Astrocyte (in vitro differentiated cells and primary cell): ENCODE measurements around the gene MAP1LC3A. TPM values are rescaled to one million over a fixed set of nuclear protein-coding genes. Genes with fewer than 3 reads are reported as not detected.

Source experiments
- DNase-seq: peaks from one replicate; pipeline ENCODE4 v3.0.0-alpha.2; 2010; ENCODE audit warnings: low read depth
- FAIRE-seq: peaks from 2 replicates; lab custom pipeline; 2011; peaks lifted over from hg19 to GRCh38; lab: Jason Lieb, UNC
- H2AFZ ChIP-seq: 2 replicates; pipeline ENCODE4 v1.6.0; 2012; ENCODE audit warnings: low read depth, low read length, inconsistent platforms
- H3K27ac ChIP-seq: 2 replicates; pipeline ENCODE4 v1.5.1; 2011; ENCODE audit warnings: low read depth, low read length, inconsistent platforms
- H3K27me3 ChIP-seq: 2 replicates; pipeline ENCODE4 v1.6.0; 2011; ENCODE audit warnings: low read length, inconsistent platforms; ENCODE audit not compliant: insufficient read depth
- H3K36me3 ChIP-seq: 2 replicates; pipeline ENCODE4 v1.5.1; 2011; ENCODE audit warnings: low read length, inconsistent platforms; ENCODE audit not compliant: insufficient read depth
- H3K4me1 ChIP-seq: 2 replicates; pipeline ENCODE4 v1.5.1; 2011; ENCODE audit warnings: low read length, inconsistent platforms; ENCODE audit not compliant: insufficient read depth
- H3K4me2 ChIP-seq: 2 replicates; pipeline ENCODE4 v1.6.0; 2012; ENCODE audit warnings: low read length, inconsistent platforms
- H3K4me3 ChIP-seq: 2 replicates; pipeline ENCODE4 v1.5.1; 2011; ENCODE audit warnings: low read depth, mild to moderate bottlenecking, low read length, inconsistent platforms; ENCODE audit not compliant: insufficient read depth
- H3K79me2 ChIP-seq: 2 replicates; pipeline ENCODE4 v1.6.0; 2012; ENCODE audit warnings: mild to moderate bottlenecking, low read length, inconsistent platforms; ENCODE audit not compliant: insufficient read depth
- H3K9ac ChIP-seq: 2 replicates; pipeline ENCODE4 v1.6.0; 2012; ENCODE audit warnings: mild to moderate bottlenecking, low read length, inconsistent platforms
- H3K9me3 ChIP-seq: 2 replicates; pipeline ENCODE4 v1.5.1; 2012; ENCODE audit warnings: low read depth, mild to moderate bottlenecking, low read length, inconsistent platforms; ENCODE audit not compliant: insufficient read depth
- H4K20me1 ChIP-seq: 2 replicates; pipeline ENCODE4 v1.6.0; 2012; ENCODE audit warnings: low read length, inconsistent platforms; ENCODE audit not compliant: insufficient read depth
- H3K27ac Mint-ChIP-seq: one replicate; pipeline ENCODE4 v1.8.0; 2021; ENCODE audit warnings: mild to moderate bottlenecking, mixed read lengths; ENCODE audit not compliant: unreplicated experiment
- H3K27me3 Mint-ChIP-seq: one replicate; pipeline ENCODE4 v1.8.0; 2021; ENCODE audit warnings: low read depth, mixed read lengths; ENCODE audit not compliant: unreplicated experiment
- H3K36me3 Mint-ChIP-seq: one replicate; pipeline ENCODE4 v1.8.0; 2021; ENCODE audit warnings: low read depth, mixed read lengths; ENCODE audit not compliant: unreplicated experiment
- H3K4me1 Mint-ChIP-seq: one replicate; pipeline ENCODE4 v1.8.0; 2021; ENCODE audit warnings: low read depth, mixed read lengths; ENCODE audit not compliant: unreplicated experiment
- H3K4me3 Mint-ChIP-seq: one replicate; pipeline ENCODE4 v1.8.0; 2021; ENCODE audit warnings: mild to moderate bottlenecking, moderate library complexity, mixed read lengths; ENCODE audit not compliant: unreplicated experiment
- H3K9me3 Mint-ChIP-seq: one replicate; pipeline ENCODE4 v1.8.0; 2021; ENCODE audit warnings: mild to moderate bottlenecking, mixed read lengths; ENCODE audit not compliant: unreplicated experiment
- EZH2 ChIP-seq: IDR thresholded peaks from 2 replicates; pipeline ENCODE4 v1.6.1; 2012; ENCODE audit warnings: mild to moderate bottlenecking, low read length, inconsistent platforms; ENCODE audit not compliant: insufficient read depth
- total RNA-seq: library from RNA; stranded (reverse); gene quantifications from 2 replicates; pipeline ENCODE4 v1.2.1, GENCODE V29; 2021
- TF ChIP-seq, protein P1 (sequence below): IDR thresholded peaks from 2 replicates; pipeline ENCODE4 v1.5.1; 2011; ENCODE audit warnings: low read depth, mild to moderate bottlenecking, inconsistent platforms, low read length, moderate library complexity; ENCODE audit not compliant: insufficient read depth

MAP1LC3A gene
- total RNA-seq, 1 donor from 2014 or later, result 48.9 TPM

DNA sequence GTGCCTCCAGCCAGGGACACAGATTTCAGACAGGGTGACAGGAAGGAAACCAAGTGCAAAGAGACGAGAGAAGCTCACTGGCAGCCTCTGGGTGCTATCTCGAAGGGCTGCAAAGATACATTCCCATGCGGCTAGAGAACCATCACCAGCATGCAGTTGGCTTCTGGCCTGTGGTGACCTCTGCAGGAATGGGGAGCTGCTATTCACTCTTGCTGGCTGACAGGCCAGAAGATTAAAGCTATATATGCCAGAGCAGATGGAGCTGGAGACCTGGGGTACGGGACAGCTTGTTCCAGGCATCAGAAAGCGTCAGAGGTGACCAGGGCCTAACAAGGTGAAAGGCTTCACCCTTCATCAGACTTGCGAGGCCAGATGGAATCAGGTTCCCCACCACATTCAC, 20.0 kb downstream of the MAP1LC3A start:
- Mint-ChIP-seq H3K27me3 (no peaks in the 10 kb centered on the region), H3K36me3 (peaks cover 7% of the 10 kb centered on the region), H3K27ac (no peak overlapping the region), H3K9me3 (no peaks in the 10 kb centered on the region), H3K4me1 (peaks cover 40% of the 10 kb centered on the region), H3K4me3 (no peak overlapping the region)
- Histone ChIP-seq H3K27ac (no peak overlapping the region), H3K4me2 (no peak overlapping the region), H2AFZ (no peak overlapping the region), H3K4me1 (peaks cover 34% of the 10 kb centered on the region), H3K9me3 (no peaks in the 10 kb centered on the region), H3K79me2 (no peaks in the 10 kb centered on the region), H3K9ac (no peak overlapping the region), H3K36me3 (no peaks in the 10 kb centered on the region), H4K20me1 (no peaks in the 10 kb centered on the region), H3K27me3 (no peaks in the 10 kb centered on the region), H3K4me3 (no peak overlapping the region)
- TF ChIP-seq, protein P1, sequence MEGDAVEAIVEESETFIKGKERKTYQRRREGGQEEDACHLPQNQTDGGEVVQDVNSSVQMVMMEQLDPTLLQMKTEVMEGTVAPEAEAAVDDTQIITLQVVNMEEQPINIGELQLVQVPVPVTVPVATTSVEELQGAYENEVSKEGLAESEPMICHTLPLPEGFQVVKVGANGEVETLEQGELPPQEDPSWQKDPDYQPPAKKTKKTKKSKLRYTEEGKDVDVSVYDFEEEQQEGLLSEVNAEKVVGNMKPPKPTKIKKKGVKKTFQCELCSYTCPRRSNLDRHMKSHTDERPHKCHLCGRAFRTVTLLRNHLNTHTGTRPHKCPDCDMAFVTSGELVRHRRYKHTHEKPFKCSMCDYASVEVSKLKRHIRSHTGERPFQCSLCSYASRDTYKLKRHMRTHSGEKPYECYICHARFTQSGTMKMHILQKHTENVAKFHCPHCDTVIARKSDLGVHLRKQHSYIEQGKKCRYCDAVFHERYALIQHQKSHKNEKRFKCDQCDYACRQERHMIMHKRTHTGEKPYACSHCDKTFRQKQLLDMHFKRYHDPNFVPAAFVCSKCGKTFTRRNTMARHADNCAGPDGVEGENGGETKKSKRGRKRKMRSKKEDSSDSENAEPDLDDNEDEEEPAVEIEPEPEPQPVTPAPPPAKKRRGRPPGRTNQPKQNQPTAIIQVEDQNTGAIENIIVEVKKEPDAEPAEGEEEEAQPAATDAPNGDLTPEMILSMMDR, result no peak
- no peak for TF ChIP-seq EZH2
- FAIRE-seq (no peak), DNase-seq (no peak)

DNA sequence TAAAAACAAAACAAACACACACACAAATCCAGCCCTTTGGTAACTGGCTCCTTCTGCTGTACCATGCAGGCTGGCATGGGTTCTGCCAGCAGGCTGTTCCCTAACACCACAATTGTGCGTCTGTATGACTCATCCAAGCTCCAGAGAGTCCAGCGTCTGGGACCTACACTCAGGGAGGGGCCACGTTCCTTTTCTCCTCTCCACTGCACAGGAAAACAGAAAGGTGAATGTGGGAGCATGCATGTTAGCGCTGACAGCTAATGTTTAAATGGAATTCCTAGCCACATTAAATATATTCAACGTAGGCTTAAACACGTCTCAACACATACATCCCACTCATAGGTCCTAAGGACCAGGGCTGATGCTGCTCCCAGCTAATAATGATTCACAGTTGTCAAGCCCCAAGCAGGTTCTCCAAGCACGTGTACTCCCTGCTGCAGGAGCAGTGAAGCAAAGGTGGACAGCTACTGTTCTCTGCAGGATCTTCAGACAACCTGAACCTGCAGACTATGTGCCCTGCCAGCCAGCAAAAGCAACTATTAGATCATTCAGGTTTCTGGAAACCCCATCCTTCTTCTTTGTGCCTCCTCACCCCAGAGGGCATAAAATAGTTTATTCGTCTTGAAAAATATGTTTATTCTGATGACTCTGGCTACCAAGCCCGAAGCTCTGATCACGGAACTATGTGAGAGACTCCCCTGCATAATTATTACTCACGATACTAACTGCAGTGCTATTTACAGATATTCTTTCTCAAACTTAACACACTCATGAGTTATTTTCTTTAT, 20.9 kb downstream of the MAP1LC3A start:
- Histone ChIP-seq H3K4me3 (no peak overlapping the region), H3K27ac (peak overlapping the region; percentile 14), H4K20me1 (no peaks in the 10 kb centered on the region), H3K9me3 (no peaks in the 10 kb centered on the region), H3K27me3 (no peaks in the 10 kb centered on the region), H3K9ac (peak overlapping the region; percentile 18), H2AFZ (no peak overlapping the region), H3K4me1 (peaks cover 34% of the 10 kb centered on the region), H3K79me2 (no peaks in the 10 kb centered on the region), H3K4me2 (peak overlapping the region; percentile 42), H3K36me3 (no peaks in the 10 kb centered on the region)
- TF ChIP-seq EZH2, result no peak
- TF ChIP-seq, protein P1, result peak; percentile 65
- peak overlapping the region; percentile 68 for H3K27ac Mint-ChIP-seq
- peak; percentile 68 for DNase-seq
- peaks cover 40% of the 10 kb centered on the region for H3K4me1 Mint-ChIP-seq
- H3K9me3 Mint-ChIP-seq, result no peaks in the 10 kb centered on the region
- no peak for FAIRE-seq
- no peaks in the 10 kb centered on the region for H3K27me3 Mint-ChIP-seq
- H3K36me3 Mint-ChIP-seq, result peaks cover 5% of the 10 kb centered on the region
- H3K4me3 Mint-ChIP-seq, result no peak overlapping the region
